GM18907 (cell line): ENCODE data around the gene PDGFRA.
A peak's percentile ranks its signal among the peaks of the same experiment; 100 is the strongest.

Source experiments
- ATAC-seq: cut with Tn5 transposase; IDR thresholded peaks from one replicate; pipeline ENCODE4 v1.9.1; 2021; ENCODE audit warnings: mild to moderate bottlenecking, moderate library complexity; ENCODE audit not compliant: unreplicated experiment

PDGFRA gene

DNA sequence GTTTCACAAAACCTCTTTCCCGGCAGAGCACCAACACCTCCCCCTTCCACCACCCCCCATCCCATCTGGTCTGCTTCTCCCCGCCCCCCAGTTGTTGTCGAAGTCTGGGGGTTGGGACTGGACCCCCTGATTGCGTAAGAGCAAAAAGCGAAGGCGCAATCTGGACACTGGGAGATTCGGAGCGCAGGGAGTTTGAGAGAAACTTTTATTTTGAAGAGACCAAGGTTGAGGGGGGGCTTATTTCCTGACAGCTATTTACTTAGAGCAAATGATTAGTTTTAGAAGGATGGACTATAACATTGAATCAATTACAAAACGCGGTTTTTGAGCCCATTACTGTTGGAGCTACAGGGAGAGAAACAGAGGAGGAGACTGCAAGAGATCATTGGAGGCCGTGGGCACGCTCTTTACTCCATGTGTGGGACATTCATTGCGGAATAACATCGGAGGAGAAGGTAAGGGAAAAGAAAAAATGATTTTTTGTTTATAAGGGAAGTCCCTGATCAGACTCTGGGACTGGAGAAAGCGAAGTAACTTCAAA lies at the start of gene PDGFRA:
Gene PDGFRA, plus strand, starts transcription at position 333 of the 541 bp plus-strand sequence. CDS start 29,476 bp downstream, outside the sequence.
- no peak for ATAC-seq

DNA sequence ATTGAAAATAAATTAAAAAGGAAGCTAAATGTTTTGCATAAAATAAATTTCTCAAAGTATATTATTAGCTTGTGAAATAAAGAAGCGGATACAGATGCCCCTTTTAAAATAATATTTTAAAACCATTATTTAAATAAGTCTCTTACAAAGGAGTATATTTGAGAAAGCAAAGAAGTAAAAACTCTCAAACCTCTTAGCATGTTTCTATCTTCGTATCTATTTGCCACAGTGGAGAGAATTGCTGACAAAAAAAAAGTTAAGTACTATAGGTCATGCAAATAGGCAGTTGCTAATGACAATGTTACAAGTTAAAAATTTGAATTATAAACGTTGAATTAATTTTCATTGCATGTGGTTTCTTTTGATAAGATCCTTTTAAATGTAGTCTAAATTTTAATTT lies 44.5 kb upstream of the PDGFRA start:
- ATAC-seq, result no peak

DNA sequence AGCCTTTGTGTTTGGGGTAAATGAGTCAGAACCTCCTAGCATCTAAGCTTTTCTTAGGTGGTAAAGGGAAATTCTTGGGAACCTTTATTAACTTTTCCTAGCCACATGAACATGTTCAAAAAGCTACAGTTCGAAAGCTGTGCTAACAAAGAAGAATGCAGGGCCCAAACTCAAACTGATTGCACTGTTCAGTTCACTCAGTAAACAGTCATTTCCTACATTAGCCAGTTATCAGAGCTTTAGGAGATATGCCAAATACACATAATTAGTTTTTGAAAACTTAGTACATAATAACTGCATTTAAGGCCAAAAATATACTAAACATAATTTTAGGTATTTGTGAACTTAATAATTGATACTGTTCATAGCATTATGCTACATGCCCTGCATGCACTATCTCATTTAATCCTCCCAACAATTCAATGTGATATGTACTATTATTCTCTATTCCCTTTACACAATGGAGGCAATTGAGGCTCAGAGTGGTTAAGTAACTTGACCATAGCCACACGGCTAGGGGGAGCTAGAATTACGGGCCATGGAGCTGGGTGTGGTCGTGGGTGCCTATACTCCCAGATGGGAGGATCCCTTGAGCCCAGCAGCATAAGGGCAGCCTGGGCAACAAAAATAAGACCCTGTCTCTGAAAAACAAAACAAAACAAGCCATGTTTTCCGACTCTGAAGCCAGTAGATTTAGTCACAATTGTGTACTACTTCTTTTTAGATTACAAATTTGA lies 43.9 kb upstream of the PDGFRA start:
- no peak for ATAC-seq

DNA sequence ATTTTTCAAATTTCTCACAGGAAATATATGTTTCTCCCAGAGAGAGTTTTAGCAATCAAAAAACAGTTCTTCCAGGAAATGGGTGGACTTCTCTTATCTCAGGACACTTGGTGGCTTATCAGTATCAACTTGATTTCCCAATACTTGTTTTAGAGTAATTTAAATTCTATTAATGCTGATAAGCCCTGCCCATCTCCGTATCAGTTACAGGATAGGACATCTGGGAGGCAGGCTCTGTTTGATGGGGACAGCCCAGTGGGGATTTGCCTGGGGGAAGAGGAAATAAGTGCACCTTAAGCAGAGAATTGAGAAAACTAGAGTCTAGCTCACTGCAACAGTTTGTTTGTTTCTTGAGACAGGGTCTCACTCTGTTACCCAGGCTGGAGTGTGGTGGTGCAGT lies 43.2 kb upstream of the PDGFRA start:
- ATAC-seq, result no peak

DNA sequence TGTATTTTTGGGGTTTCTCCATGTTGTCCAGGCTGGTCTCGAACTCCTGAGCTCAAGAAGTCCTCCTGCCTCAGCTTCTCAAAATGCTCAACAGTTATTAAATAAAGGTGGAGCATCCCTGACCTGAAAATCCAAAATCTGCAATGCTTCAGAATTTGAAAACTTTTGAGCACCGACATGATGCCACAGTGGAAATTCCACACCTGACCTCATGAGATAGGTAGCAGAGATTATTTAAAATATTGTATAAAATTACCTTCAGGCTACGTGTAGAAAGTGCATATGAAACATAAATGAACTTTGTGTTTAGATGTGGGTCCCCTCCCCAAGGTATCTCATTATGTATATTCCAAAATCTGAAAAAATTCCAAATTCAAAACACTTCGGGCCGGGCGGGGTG lies 42.7 kb upstream of the PDGFRA start:
- ATAC-seq, result no peak

DNA sequence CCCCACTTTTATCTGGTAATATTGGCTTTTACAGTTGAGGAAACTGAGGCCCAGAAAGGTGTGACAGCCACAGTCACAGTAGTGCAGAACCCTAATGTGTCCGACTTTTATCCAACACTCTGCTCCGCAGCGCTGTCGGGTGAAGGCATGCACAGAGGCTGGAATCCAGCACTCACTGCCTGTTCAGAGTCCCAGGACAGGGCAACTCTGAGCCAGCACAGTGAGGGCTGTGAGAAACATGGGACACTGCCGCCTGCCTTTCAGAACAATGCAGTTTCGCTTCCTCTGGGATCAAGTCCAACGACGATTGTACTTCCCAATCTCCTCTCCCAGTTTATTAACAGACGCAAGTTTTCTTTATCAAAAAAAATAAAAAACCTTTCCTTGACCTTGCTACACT lies 41.9 kb upstream of the PDGFRA start:
- ATAC-seq, result no peak

DNA sequence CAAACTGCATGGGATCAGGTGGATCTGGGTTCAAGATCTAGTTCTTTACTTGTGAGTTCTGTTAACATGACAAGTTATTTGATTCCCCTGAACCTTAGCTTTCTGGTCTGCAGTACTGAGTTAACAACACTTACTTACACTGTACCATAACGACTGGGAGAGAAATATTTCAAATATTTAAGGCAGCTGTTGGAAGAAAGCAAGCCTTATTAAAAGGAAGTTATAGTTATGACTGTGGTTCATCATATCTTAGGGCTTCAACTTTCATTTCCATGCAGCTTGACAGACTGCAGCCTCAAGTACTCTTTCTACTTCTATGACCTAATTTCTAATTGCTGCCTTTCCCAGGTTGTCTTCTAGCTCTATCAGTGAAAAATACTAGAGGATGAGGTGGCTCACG lies 40.0 kb upstream of the PDGFRA start:
- ATAC-seq, result no peak

DNA sequence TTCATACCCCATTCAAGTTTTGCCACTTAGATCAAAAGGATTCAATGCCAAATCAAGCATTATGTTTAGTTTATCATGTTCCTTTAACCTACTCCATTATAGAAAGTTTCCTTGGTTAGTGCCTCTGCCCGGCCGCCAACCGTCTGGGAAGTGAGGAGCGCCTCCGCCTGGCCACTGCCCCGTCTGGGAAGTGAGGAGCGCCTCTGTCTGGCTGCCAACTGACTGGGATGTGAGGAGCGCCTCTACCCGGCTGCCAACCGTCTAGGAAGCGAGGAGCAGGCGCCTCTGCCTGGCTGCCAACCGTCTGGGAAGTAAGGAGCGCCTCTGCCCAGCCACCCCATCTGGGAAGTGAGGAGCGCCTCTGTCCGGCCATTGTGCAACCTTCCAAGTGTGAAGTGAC lies 36.3 kb upstream of the PDGFRA start:
- no peak for ATAC-seq

DNA sequence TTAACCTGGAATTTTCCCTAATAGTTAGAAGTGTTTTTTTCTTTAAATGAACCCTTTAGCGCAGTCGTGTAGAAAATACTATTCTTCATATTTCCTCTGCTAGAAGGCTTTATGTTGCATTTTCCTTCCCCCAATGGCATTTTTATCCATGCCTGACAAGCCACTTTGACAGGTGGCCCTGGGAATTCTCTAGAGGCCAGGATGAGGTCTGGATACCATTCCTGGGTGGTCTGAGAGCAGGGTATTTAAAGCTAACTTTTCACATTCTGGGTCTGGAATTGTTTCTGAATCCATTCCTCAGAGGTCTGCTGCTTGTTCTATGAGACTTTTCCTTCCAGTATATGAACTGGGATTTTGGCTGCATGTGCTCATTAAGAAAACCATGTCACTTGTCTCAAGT lies 31.2 kb upstream of the PDGFRA start:
- no peak for ATAC-seq

DNA sequence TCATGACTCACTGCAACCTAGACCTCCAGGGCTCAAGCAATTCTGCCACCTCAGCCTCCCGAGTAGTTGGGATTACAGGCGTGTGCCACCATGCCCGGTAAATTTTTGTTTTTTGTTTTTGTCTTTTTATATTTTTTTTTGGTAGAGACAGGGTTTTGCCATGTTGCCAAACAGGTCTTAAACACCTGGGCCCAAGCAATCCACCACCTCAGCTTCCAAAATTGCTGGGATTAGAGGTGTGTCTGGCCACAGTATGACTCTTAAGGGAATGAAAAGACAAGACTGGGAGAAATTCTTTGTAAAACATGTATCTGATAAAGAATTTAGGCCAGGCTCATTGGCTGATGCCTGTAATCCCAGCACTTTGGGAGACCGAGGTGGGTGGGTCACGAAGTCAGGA lies 29.2 kb upstream of the PDGFRA start:
- ATAC-seq, result no peak

DNA sequence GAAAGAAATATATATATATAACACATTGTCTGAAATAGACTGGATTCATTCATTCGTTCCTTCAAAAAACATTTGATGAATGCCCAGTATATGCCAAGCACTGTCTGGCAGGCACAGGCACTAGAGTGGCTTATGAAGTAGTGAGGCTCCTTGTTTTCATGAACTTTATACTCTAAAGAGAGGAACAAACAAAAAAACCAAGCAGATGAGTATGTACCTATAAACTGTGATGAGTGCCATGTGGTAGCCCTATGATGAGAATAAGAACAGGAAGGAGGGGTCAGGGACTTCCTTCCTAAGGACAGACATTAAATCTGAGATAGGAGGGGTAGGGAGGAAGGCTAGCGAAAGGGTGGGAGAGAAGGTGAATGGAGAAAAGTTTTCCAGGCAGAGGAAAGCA lies 19.5 kb upstream of the PDGFRA start:
- no peak for ATAC-seq

DNA sequence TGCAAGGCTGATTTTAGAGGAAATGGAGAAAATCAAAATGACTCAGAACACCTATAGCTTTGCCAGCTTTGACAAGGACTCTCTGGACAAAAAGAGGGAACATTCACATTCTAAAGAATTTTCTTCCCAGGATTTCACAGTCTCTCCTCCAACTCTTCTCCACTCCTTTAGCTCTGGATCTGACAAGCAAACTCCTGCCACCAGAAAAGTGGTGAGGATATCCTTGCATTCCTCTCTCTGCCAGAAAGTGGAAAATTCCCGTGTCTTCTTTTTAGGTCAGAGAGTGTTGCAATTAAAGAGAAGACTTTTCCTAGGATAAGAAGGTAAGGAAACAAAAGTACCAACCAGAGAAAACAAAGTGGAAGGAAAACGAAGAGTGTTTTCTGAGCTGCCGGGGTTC lies 16.1 kb upstream of the PDGFRA start:
- ATAC-seq, result no peak

DNA sequence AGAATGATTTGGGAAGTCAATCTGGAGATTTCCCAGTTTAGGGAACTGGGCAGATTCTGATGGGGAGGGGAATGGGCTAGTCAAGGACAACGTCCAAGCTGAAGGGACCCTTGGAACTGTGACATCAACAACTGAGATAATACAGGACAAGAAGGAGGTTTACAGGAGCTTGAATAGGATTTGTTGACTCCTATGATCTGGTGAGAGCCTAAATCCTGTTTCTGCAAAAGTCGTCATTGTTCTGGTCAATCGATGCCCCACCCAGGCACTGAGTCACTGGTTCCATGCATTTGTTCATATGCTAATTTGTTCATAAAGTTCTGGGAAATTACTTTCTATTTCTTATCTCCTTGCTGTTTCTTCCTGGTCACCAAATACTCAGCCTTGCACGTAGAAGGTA lies 15.3 kb upstream of the PDGFRA start:
- no peak for ATAC-seq

DNA sequence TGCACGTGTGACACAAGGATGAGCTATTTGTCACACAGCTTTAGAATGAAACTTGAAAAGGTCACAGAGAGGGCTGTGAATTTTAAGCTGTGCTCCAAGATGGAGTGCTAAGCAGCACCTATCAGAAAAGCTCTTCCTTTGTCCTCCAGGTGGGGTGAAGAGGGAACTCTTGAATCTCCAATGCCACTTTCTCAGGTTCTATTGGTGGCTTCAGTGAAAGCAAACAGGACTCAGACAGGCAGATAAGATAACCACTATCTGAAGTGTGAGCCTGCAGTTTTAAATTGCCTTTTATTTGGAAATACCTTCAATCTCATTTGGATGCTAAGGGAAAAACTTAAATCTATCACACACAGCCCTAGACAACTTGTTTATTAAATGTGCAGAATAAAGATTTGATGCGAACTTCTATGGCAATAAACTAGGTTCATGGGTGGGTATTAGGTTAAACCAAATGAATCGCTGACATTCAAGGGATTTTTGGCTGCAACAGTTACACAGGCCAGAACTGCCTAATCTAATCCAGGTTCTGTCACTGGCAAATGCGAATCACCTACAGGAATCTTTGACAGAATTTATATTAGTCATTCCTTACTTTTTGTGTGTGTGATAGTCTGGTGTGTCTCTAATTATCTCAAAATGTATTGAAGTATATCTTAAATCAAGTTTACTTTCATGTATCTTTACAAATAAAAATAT lies 13.6 kb upstream of the PDGFRA start:
- ATAC-seq, result no peak

DNA sequence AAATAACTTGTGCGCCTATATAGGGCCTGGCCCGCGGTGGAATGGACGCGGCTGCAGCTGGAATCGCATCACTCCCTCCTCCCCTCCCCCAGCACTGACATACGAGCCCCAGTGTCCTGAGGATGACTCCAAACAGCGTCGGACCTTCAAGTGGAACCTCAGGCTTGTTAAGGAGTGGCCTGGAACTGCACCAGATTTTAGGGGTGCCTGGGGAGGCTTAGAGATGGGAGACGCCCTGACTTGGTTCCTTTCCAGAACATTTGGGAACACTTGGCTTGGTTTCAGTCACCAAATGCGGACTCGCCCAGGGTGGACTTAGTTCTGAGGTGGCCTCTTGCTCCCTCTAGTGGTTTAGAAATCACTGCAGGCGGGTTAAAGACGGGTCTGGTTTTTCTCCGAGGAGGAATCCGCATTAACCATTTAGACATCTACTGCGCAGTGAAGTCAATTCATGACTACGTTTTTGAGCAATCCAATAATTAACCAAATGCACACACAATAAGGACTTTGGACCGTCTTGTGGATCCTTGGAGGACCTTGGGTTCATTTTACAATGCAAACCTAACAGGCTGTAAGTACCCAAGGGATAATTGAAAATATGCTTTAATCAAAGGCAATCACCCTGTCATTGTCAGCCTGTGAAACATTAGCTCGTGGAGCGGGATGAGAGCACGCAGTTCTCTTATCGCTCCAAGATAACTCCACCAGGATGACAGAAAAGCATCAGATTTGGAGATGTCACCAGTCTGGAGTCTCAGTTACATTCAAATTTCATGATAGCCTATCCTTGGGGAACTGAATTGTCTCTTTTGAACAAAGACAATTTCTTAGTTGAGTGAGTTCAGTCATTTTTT lies 11.2 kb upstream of the PDGFRA start:
- peak; percentile 69 for ATAC-seq

DNA sequence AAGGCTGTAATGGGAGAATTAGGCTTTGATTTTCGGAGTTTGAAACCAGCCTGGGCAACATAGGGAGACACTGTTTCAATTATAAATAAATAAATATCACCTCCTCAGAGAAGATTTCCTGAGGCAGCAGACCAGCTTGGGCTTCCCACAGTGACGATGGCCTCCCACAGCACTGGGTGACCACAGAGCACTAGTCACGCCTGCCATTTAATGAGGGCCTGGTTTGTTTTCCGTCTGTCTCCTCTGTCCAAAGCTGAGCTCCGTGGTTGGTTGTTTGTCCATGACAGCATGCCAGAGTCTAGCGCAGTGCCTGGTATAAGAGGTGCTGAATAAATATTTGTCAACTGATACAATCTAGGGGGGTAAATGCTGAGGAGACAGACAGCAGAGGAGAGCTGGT lies 10.4 kb upstream of the PDGFRA start:
- no peak for ATAC-seq

DNA sequence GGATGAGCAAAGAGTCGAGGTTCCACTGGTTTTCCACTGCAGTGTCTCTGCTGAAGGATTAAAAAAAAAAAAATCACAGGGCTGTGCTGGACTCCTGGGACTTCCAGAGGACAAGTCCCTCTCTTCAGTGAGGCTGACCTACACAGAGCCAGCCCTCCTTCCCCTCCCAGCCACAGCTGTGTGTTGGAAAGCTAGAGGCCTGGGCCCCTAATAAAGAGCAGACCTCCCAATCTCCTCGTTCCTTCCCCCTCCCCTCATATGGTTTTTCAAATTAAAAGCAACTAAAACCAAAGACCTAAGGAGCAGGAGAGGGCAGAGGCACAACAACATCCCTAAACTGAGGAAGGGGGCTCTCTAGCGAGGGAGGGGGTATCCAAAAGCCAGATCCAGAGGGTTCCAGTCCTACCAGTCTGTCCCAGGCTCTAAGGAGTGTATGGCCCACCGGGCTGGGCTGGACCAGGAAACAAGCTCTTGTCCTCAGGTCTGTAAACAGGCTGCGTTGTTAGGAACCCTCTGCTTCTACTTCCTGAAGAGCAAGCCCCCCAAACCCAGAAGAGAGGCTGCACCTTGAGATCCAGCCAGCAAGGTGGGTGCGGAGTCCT lies 4.0 kb upstream of the PDGFRA start:
- ATAC-seq, result no peak

DNA sequence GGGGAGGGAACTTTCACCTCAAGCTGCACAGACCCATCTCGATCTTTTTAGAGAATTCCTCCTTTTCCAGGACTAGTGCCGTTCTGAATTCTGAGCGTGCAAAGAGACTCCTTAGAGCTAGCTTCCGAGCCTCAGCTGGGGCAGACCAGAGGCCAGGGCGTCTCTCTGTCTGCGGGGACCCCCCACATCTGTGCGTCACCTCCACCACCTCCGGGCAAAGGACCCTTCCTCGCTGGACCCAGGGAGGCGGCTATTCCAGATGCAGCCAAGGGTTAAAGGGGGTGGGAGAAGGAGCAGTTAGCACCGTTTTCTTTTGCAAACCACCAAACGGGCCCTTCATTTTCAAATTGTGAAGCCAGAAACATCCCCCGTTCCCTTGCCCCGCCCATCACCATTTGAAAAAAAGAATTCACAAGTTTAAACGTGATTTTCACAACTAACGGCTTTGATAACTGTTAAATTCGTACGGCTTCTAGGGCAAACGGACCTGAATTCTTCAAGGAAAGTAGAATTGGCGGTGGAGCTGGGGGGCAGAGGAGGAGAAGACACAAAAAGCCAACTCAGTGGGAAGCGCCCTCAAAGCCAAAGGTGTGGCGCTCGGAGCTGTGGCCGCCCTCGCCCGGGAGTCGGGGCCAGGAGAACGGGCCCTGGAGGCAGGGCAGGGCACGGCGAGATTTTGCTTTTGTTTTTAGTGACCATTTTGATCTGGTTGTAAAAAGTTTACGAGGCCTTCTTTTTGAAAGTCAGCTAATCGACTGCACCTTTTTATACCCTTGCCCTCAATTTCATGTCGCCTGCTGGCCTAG lies 3.3 kb upstream of the PDGFRA start:
- ATAC-seq, result no peak

DNA sequence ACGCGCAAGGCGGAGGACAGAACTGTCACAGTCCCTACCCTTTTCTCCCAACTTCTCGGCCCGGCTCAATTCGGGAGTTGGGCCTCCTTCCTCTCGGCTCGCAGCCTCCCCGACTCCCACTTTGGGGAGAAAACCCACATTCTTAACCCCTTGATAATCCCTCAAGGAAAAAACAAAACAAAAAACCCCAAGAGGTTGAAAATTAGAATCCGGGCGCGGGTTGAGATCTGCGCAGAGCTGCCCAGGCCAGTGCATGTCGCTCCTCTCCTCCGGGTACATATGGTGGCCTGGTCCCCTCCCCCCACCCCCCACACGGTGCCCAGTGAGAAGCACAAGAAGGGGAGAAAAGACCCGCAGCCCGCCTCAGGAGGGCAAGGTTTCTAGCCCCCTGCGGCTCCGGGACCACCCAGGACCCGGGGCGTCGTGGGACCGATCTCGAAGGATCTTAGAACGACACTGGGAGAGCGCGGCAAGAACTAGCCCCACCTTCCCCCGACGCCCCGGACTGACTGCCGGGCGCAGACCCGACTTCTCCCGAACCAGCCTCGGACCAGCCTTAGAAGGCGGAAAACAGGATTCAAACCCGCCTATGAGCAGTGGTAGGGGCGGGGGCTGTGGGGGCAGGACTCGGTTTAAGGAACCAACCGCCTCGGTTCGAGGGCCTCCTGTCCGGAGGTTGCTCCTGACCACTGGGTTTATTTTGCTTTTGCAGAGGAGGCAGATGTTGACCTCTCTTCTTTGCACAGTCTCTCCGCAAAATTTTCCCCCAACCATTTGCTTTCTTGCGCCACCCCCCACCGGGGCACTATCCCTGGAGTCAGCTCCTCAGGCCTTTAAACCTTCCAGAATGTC lies 2.5 kb upstream of the PDGFRA start:
- ATAC-seq, result no peak
